GM19240 (cell line): ENCODE results near the gene EHD4.

Source experiments
- DNase-seq: peaks from one replicate; pipeline ENCODE4 v3.0.0; 2011; ENCODE audit warnings: low spot score; ENCODE audit not compliant: insufficient read length

EHD4 gene

GRCh38 chr15:41919954-41920538 is 52.3 kb downstream of the EHD4 start:
- no peak for DNase-seq

- no peak for DNase-seq
Measured at GRCh38 chr15:41919201-41919820, 53.0 kb downstream of the EHD4 start.

GRCh38 chr15:41918506-41919126 is 53.7 kb downstream of the EHD4 start:
- DNase-seq, result no peak

- no peak for DNase-seq
Measured at GRCh38 chr15:41917767-41918430, 54.5 kb downstream of the EHD4 start.

- no peak for DNase-seq
Measured at GRCh38 chr15:41915255-41915994, 56.9 kb downstream of the EHD4 start.

GRCh38 chr15:41914411-41914810 is 57.9 kb downstream of the EHD4 start:
- DNase-seq, result no peak

- DNase-seq, result no peak
Measured at GRCh38 chr15:41913256-41913655, 59.1 kb downstream of the EHD4 start.

- DNase-seq, result no peak
Measured at GRCh38 chr15:41911691-41912345, 60.5 kb downstream of the EHD4 start.

GRCh38 chr15:41908736-41909461 is 63.5 kb downstream of the EHD4 start:
- no peak for DNase-seq

GRCh38 chr15:41907141-41907540 is 65.2 kb downstream of the EHD4 start:
- DNase-seq, result no peak

- no peak for DNase-seq
Measured at GRCh38 chr15:41906608-41907007, 65.7 kb downstream of the EHD4 start.

GRCh38 chr15:41905036-41905793 is 67.1 kb downstream of the EHD4 start:
- DNase-seq, result no peak

- DNase-seq, result peak; percentile 93
Measured at GRCh38 chr15:41904541-41905005, 67.8 kb downstream of the EHD4 start.

- DNase-seq, result no peak
Measured at GRCh38 chr15:41903782-41904181, 68.6 kb downstream of the EHD4 start.

GRCh38 chr15:41901431-41901830 is 70.9 kb downstream of the EHD4 start:
- DNase-seq, result no peak

- DNase-seq, result no peak
Measured at GRCh38 chr15:41900526-41901380, 71.6 kb downstream of the EHD4 start.

GRCh38 chr15:41899854-41900442 is 72.4 kb downstream of the EHD4 start:
- no peak for DNase-seq

- no peak for DNase-seq
Measured at GRCh38 chr15:41897363-41897799, 75.0 kb downstream of the EHD4 start.
